H1 (cell line): ENCODE data around the gene SNX13. TPM values are rescaled to one million over a fixed set of nuclear protein-coding genes. Genes with fewer than 3 reads are reported as not detected.

ENCODE experiments used
- CTCF ChIA-PET: fragments of 300-600 bp; sonication (Branson Sonifier 250); formaldehyde crosslinking; loops from one replicate; lab custom pipeline; 2021; ENCODE audit not compliant: partially characterized antibody; lab: Charles Lee
- POLR2A ChIA-PET: fragments of 300-600 bp; sonication (Branson Sonifier 250); formaldehyde crosslinking; loops from one replicate; lab custom pipeline; 2021; ENCODE audit warnings: inconsistent platforms; ENCODE audit not compliant: partially characterized antibody; lab: Charles Lee
- DNase-seq, 2 experiments: peaks; one replicate each; pipeline versions ENCODE4 v3.0.0 to v3.0.0-alpha.2; 2010 to 2022; ENCODE audit warnings: low spot score in 2 of 2, low read depth in 1 of 2, mixed read lengths in 1 of 2
- FAIRE-seq: peaks from 2 replicates; lab custom pipeline; 2011; peaks lifted over from hg19 to GRCh38; lab: Jason Lieb, UNC
- H2AFZ ChIP-seq: 2 replicates; pipeline ENCODE4 v1.8.1; 2012; ENCODE audit warnings: low read length, inconsistent platforms
- H2AK5ac ChIP-seq: 2 replicates; pipeline ENCODE4 v1.6.1; 2013; ENCODE audit warnings: low read depth, low read length
- H2BK120ac ChIP-seq: replicated peaks from 2 replicates; pipeline ENCODE3; 2013; ENCODE audit warnings: low read depth, low read length, inconsistent platforms
- H2BK12ac ChIP-seq: 2 replicates; pipeline ENCODE4 v1.6.1; 2013; ENCODE audit warnings: low read depth, low read length
- H2BK15ac ChIP-seq: 2 replicates; pipeline ENCODE4 v1.6.1; 2013; ENCODE audit warnings: low read length
- H2BK20ac ChIP-seq: 2 replicates; pipeline ENCODE4 v1.6.1; 2013; ENCODE audit warnings: low read length
- H2BK5ac ChIP-seq: 2 replicates; pipeline ENCODE4 v1.6.1; 2013; ENCODE audit warnings: low read depth, low read length
- H3K14ac ChIP-seq: 2 replicates; pipeline ENCODE4 v1.6.1; 2013; ENCODE audit warnings: inconsistent platforms; ENCODE audit not compliant: insufficient read length
- H3K18ac ChIP-seq: 2 replicates; pipeline ENCODE4 v1.6.1; 2013; ENCODE audit warnings: low read length; ENCODE audit errors: extremely low read depth
- H3K23ac ChIP-seq: 2 replicates; pipeline ENCODE4 v1.6.1; 2013; ENCODE audit warnings: inconsistent platforms; ENCODE audit not compliant: insufficient read length
- H3K23me2 ChIP-seq: 2 replicates; pipeline ENCODE4 v1.6.1; 2013; ENCODE audit warnings: low read depth, low read length
- H3K27ac ChIP-seq: 2 replicates; pipeline ENCODE4 v1.6.1; 2011; ENCODE audit warnings: low read depth, low read length, inconsistent platforms
- H3K27me3 ChIP-seq, 4 experiments: replicated peaks in 1 of 4; 1 replicate in 1 of 4; 2 replicates in 3 of 4; pipeline versions ENCODE4 v1.6.1 to v1.8.1; 2011 to 2013; ENCODE audit warnings: low read length in 3 of 4, mild to moderate bottlenecking in 3 of 4, inconsistent platforms in 2 of 4, mixed read lengths in 2 of 4, moderate library complexity in 1 of 4; ENCODE audit not compliant: control insufficient read depth in 3 of 4, insufficient read depth in 3 of 4; ENCODE audit errors: extremely low read depth in 1 of 4
- H3K36me3 ChIP-seq, 4 experiments: 2 replicates each; pipeline versions ENCODE4 v1.6.1 to v1.8.1; 2011 to 2013; ENCODE audit warnings: mild to moderate bottlenecking in 4 of 4, low read length in 3 of 4, moderate library complexity in 2 of 4, control low read depth in 1 of 4, inconsistent platforms in 1 of 4; ENCODE audit not compliant: insufficient read depth in 4 of 4, control insufficient read depth in 2 of 4
- H3K4ac ChIP-seq: replicated peaks from 2 replicates; pipeline ENCODE3; 2013; ENCODE audit warnings: low read length, low read depth, mixed read lengths, inconsistent platforms; ENCODE audit not compliant: insufficient read length
- H3K4me1 ChIP-seq, 4 experiments: replicated peaks in 1 of 4; 1 replicate in 1 of 4; 2 replicates in 3 of 4; pipeline versions ENCODE4 v1.6.1 to v1.8.1; 2011 to 2013; ENCODE audit warnings: low read length in 3 of 4, inconsistent platforms in 2 of 4, mixed read lengths in 1 of 4; ENCODE audit not compliant: insufficient read depth in 4 of 4, control insufficient read depth in 3 of 4
- H3K4me2 ChIP-seq, 2 experiments: 2 replicates each; pipeline versions ENCODE4 v1.6.1 to v1.8.1; 2011 to 2013; ENCODE audit warnings: low read depth in 2 of 2, low read length in 2 of 2, control low read depth in 1 of 2, inconsistent platforms in 1 of 2, mild to moderate bottlenecking in 1 of 2; ENCODE audit not compliant: insufficient read depth in 1 of 2
- H3K4me3 ChIP-seq, 4 experiments: fragments of 200-600, 300-600 bp in 1 of 4; sonication (generic), shearing (Covaris generic), sonication (Bioruptor Twin) in 1 of 4; 2 replicates each; pipeline versions ENCODE4 v1.5.1 to v1.8.1; 2011 to 2016; ENCODE audit warnings: low read length in 4 of 4, low read depth in 3 of 4, control low read depth in 2 of 4, inconsistent platforms in 2 of 4, mild to moderate bottlenecking in 2 of 4, mixed read lengths in 1 of 4, moderate library complexity in 1 of 4; ENCODE audit not compliant: insufficient read depth in 2 of 4; ENCODE audit errors: extremely low read depth in 1 of 4
- H3K56ac ChIP-seq: replicated peaks from 2 replicates; pipeline ENCODE3; 2013; ENCODE audit warnings: low read depth, mild to moderate bottlenecking, mixed read lengths, low read length, inconsistent platforms; ENCODE audit not compliant: insufficient read length
- H3K79me1 ChIP-seq: 2 replicates; pipeline ENCODE4 v1.6.1; 2013; ENCODE audit warnings: low read depth, low read length, control low read depth
- H3K79me2 ChIP-seq, 2 experiments: 2 replicates each; pipeline versions ENCODE4 v1.6.1 to v1.8.1; 2012 to 2013; ENCODE audit warnings: low read length in 2 of 2, mild to moderate bottlenecking in 2 of 2, inconsistent platforms in 1 of 2; ENCODE audit not compliant: insufficient read depth in 2 of 2, control insufficient read depth in 1 of 2
- H3K9ac ChIP-seq, 4 experiments: replicated peaks in 1 of 4; 1 replicate in 1 of 4; 2 replicates in 3 of 4; pipeline versions ENCODE4 v1.6.1 to v1.8.1; 2011 to 2013; ENCODE audit warnings: low read depth in 3 of 4, low read length in 3 of 4, control low read depth in 2 of 4, mild to moderate bottlenecking in 2 of 4, moderate library complexity in 2 of 4, inconsistent platforms in 1 of 4; ENCODE audit errors: extremely low read depth in 1 of 4
- H3K9me3 ChIP-seq, 2 experiments: 2 replicates each; pipeline versions ENCODE4 v1.6.1 to v1.8.1; 2012 to 2013; ENCODE audit warnings: mild to moderate bottlenecking in 2 of 2, moderate library complexity in 2 of 2, control low read depth in 1 of 2, inconsistent platforms in 1 of 2, low read depth in 1 of 2, low read length in 1 of 2, mixed read lengths in 1 of 2; ENCODE audit not compliant: insufficient read depth in 2 of 2
- H4K20me1 ChIP-seq, 2 experiments: replicated peaks in 1 of 2; 2 replicates each; pipeline versions ENCODE3 to v1.8.1; 2011 to 2013; ENCODE audit warnings: inconsistent platforms in 2 of 2, low read length in 2 of 2, mild to moderate bottlenecking in 1 of 2; ENCODE audit not compliant: insufficient read depth in 2 of 2, control insufficient read depth in 1 of 2
- H4K5ac ChIP-seq: 2 replicates; pipeline ENCODE4 v1.6.1; 2013; ENCODE audit warnings: low read length, low read depth, mixed read lengths, inconsistent platforms; ENCODE audit not compliant: insufficient read length
- H4K8ac ChIP-seq: 2 replicates; pipeline ENCODE4 v1.8.0; 2013; ENCODE audit warnings: mild to moderate bottlenecking, moderate library complexity, low read length, inconsistent platforms; ENCODE audit not compliant: insufficient read depth; ENCODE audit errors: extremely low read depth
- H4K91ac ChIP-seq: replicated peaks from 2 replicates; pipeline ENCODE3; 2013; ENCODE audit warnings: low read length, mixed read lengths, inconsistent platforms; ENCODE audit not compliant: insufficient read length
- BCL11A ChIP-seq, 2 experiments: IDR thresholded peaks; one replicate each; pipeline ENCODE4 v1.6.1; 2011; ENCODE audit warnings: low read depth in 2 of 2, low read length in 2 of 2, mild to moderate bottlenecking in 2 of 2
- EGR1 ChIP-seq: IDR thresholded peaks from 2 replicates; pipeline ENCODE4 v1.6.1; 2011; ENCODE audit warnings: low read depth, low read length, borderline replicate concordance
- KDM1A ChIP-seq: fragments of 200-600, 300-600 bp; sonication (generic); IDR thresholded peaks from 2 replicates; pipeline ENCODE4 v1.7.1; 2016; ENCODE audit warnings: mild to moderate bottlenecking, low read length, borderline replicate concordance
- POLR2AphosphoS5 ChIP-seq: IDR thresholded peaks from 2 replicates; pipeline ENCODE4 v1.6.1; 2011; ENCODE audit warnings: low read depth, low read length
- SAP30 ChIP-seq: fragments of 300-600 bp; sonication (generic); IDR thresholded peaks from 2 replicates; pipeline ENCODE4 v1.7.1; 2012; ENCODE audit warnings: low read length, moderate library complexity, mild to moderate bottlenecking, inconsistent platforms; ENCODE audit not compliant: insufficient read depth, insufficient replicate concordance
- WGBS, 2 experiments: shearing (Covaris generic) in 1 of 2; methylation state at CpG; one replicate each; pipeline versions ENCODE4 v1.1.6 to v1.1.7; 2013 to 2015; ENCODE audit warnings: low lambda C conversion rate in 2 of 2, mixed read lengths in 2 of 2, inconsistent platforms in 1 of 2, low coverage in 1 of 2, missing lambda C conversion rate in 1 of 2; ENCODE audit not compliant: insufficient replicate concordance in 2 of 2, insufficient coverage in 1 of 2, insufficient read length in 1 of 2; ENCODE audit errors: extremely low coverage in 1 of 2, missing lambda C conversion rate in 1 of 2; 5-methylcytosine and 5-hydroxymethylcytosine counted together
- polyA plus RNA-seq, 7 experiments: library from polyadenylated mRNA; depleted of rRNA in 3 of 7; stranded (reverse) in 5 of 7; unstranded in 2 of 7; fragments of >200 nt in 5 of 7; fragments of 200-250 nt in 2 of 7; gene quantifications; 1 replicate in 5 of 7; 2 replicates in 1 of 7; 4 replicates in 1 of 7; pipeline versions ENCODE4 v1.2.1 to v1.2.3, GENCODE V29; 2011 to 2013; ENCODE audit warnings: missing spikeins in 2 of 7, mixed read lengths in 2 of 7
- total RNA-seq: library from RNA; stranded (reverse); fragmentation: NEBNext Ultra II Directional; extraction: Animal tissue kit (Norgen Biotek cat#: 25700); gene quantifications from 2 replicates; pipeline ENCODE4 v1.2.1, GENCODE V29; 2021

The SNX13 gene
- total and polyA plus RNA-seq, 2 of the 8 experiments (the other 6 are each of a cell fraction or from before 2014, with no cell fraction given), result 5.5 to 27.4 TPM

DNA sequence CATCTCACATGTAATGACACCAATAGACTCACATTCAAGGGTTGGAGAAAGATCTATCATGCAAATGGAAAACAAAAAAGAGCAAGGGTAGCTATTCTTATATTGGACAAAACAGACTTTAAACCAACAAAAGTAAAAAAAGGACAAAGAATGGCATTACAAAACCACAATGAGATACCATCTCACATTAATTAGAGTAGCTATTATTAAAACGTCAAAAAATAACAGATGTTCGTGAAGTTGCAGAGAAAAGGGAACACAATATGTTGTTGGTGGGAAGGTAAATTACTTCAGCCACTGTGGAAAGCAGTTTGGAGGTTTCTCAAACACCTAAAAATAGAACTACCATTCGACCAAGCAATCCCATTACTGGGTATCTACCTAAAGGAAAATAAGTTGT lies 197.0 kb downstream of the SNX13 start:
- Histone ChIP-seq H3K4me2 (no peak overlapping the region), H3K9ac (no peak overlapping the region), H3K27ac (no peak overlapping the region), H2BK12ac (no peak overlapping the region), H2BK120ac (no peak overlapping the region), H2BK20ac (no peak overlapping the region), H3K14ac (no peak overlapping the region), H3K4me3 (no peak overlapping the region), H2AFZ (no peak overlapping the region), H3K23me2 (no peaks in the 10 kb centered on the region), H2BK15ac (no peak overlapping the region), H3K9me3 (no peaks in the 10 kb centered on the region), H3K56ac (no peak overlapping the region), H2BK5ac (no peak overlapping the region), H3K27me3 (no peaks in the 10 kb centered on the region), H3K79me1 (no peaks in the 10 kb centered on the region)
- no peak for DNase-seq
- CTCF ChIA-PET, result interaction anchor here (1.1 kb wide), 1 partner anchor 36 kb away, joined by 3 read pairs; no protein-coding TSS in a partner anchor
- no peak for FAIRE-seq
- TF ChIP-seq EGR1, result no peak
- no peak for TF ChIP-seq SAP30
- no peak for TF ChIP-seq KDM1A
- no peak for TF ChIP-seq BCL11A (IDR thresholded peaks at IDR 0.05; ENCODE audit: low read depth in 2 of 2, low read length in 2 of 2)
- no peak for TF ChIP-seq POLR2AphosphoS5
- TF ChIP-seq, all 59 proteins: peak for 0
- Histone ChIP-seq H3K23ac (no peak overlapping the region), H3K4ac (no peak overlapping the region), H3K79me2 (no peaks in the 10 kb centered on the region), H3K18ac (no peak overlapping the region), H4K8ac (no peak overlapping the region), H2AK5ac (no peak overlapping the region), H3K36me3 (no peaks in the 10 kb centered on the region), H4K91ac (no peak overlapping the region), H4K5ac (no peak overlapping the region), H4K20me1 (no peaks in the 10 kb centered on the region), H3K4me1 (no peaks in the 10 kb centered on the region)
- POLR2A ChIA-PET, result no interaction called here
- WGBS, 2 experiments, result 87% methylated on average over 3 of the region's 3 CpGs; no CpG with 5 or more reads in 1 of the 2 experiments
